Liver (tissue), 3 donors: Measurements from ENCODE around the gene EMILIN1.
"Not testable (repeated sequence)": the region's sequence is repeated elsewhere in the genome, so short reads cannot be mapped to it uniquely, and the experiment has no call there.

ENCODE experiments used
- CTCF ChIP-seq: fragments of 150-350 bp; IDR thresholded peaks from 2 replicates; pipeline ENCODE4 v1.5.1; 2017; ENCODE audit warnings: improper control_type of control experiment, low read depth, low read length; ENCODE audit not compliant: missing input control
- GABPA ChIP-seq, 2 donors: IDR thresholded peaks in 1 of 2; conservative IDR thresholded peaks in 1 of 2; 2 replicates each; pipeline ENCODE4 v1.6.1; 2016; ENCODE audit warnings: antibody characterized with exemption in 2 of 2, mild to moderate bottlenecking in 1 of 2, moderate library complexity in 1 of 2
- TAF1 ChIP-seq: conservative IDR thresholded peaks from 2 replicates; pipeline ENCODE4 v1.6.1; 2016; ENCODE audit warnings: antibody characterized with exemption, mild to moderate bottlenecking
- YY1 ChIP-seq: IDR thresholded peaks from 2 replicates; pipeline ENCODE4 v1.6.1; 2016; ENCODE audit warnings: antibody characterized with exemption, mild to moderate bottlenecking
- TF ChIP-seq, protein P1 (sequence below): IDR thresholded peaks from 2 replicates; pipeline ENCODE4 v1.6.1; 2016; ENCODE audit warnings: antibody characterized with exemption
- donor health status: healthy.
- donor health status: healthy.

DNA sequence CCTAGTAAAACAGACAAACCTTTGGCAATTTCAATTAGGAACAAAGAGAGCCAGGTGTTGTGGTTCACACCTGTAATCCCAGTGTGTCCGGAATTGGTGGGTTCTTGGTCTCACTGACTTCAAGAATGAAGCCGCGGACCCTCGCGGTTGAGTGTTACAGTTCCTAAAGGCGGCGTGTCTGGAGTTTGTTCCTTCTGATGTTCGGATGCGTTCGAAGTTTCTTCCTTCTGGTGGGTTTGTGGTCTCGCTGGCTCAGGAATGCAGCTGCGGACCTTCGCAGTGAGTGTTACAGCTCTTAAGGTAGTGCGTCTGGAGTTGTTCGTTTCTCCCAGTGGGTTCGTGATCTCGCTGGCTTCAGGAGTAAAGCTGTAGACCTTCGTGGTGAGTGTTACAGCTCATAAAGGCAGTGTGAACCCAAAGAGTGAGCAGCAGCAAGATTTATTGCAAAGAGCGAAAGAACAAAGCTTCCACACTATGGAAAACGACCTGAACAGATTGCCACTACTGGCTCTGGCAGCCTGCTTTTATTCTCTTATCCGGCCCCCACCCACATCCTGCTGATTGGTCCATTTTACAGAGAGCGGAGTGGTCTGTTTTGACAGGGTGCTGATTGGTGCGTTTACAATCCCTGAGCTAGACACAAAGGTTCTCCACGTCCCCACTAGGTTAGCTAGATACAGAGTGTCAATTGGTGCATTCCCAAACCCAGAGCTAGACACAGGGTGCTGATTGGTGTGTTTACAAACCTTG lies 32.4 kb downstream of the EMILIN1 start:
- not testable (repeated sequence) for TF ChIP-seq CTCF; GABPA (IDR thresholded peaks at IDR 0.05 in 1 of 2, conservative IDR thresholded peaks at IDR 0.05 in 1 of 2); YY1; TAF1
- TF ChIP-seq, protein P1, sequence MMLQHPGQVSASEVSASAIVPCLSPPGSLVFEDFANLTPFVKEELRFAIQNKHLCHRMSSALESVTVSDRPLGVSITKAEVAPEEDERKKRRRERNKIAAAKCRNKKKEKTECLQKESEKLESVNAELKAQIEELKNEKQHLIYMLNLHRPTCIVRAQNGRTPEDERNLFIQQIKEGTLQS, result not testable (repeated sequence)
